Measurements from ENCODE around the gene GLIS1. TPM values are rescaled to one million over a fixed set of nuclear protein-coding genes. Genes with fewer than 3 reads are reported as not detected.

GLIS1 gene
- polyA plus RNA-seq, 3 donors, result not detected

GRCh38 chr1:53572815-53573173 is 166.2 kb downstream of the GLIS1 start:
- Histone ChIP-seq H3K36me3 (replicated peaks in 1 of 2; ENCODE audit: control insufficient read depth in 1 of 2, insufficient read depth in 2 of 2, low read length in 2 of 2) (no peaks in the 10 kb centered on the region), H3K9ac (ENCODE audit: insufficient read depth, low read length, poor library complexity, severe bottlenecking) (no peak overlapping the region), H3K4me3 (replicated peaks in 1 of 3; ENCODE audit: low read depth in 2 of 3, low read length in 3 of 3) (no peak overlapping the region), H3K4me1 (ENCODE audit: control insufficient read depth in 1 of 2, insufficient read depth in 2 of 2, low read length in 2 of 2) (no peaks in the 10 kb centered on the region), H3K4me2 (replicated peaks; ENCODE audit: extremely low read depth, low read length, poor library complexity, severe bottlenecking) (no peak overlapping the region), H3K27ac (ENCODE audit: low read depth in 1 of 2, low read length in 2 of 2) (no peak overlapping the region), H3K27me3 (ENCODE audit: control insufficient read depth in 2 of 2, insufficient read depth in 2 of 2, low read length in 2 of 2) (no peaks in the 10 kb centered on the region), H2AFZ (ENCODE audit: insufficient read depth, low read depth, low read length, poor library complexity, severe bottlenecking) (no peak overlapping the region), H3K79me2 (ENCODE audit: insufficient read depth, low read length) (no peaks in the 10 kb centered on the region), H4K20me1 (ENCODE audit: insufficient read depth, low read length) (no peaks in the 10 kb centered on the region), H3K9me3 (replicated peaks in 1 of 2; ENCODE audit: control insufficient read depth in 1 of 2, insufficient read depth in 1 of 2, low read length in 2 of 2) (no peaks in the 10 kb centered on the region)
- no peak overlapping the region for H3K27ac Mint-ChIP-seq
- intact Hi-C loops (cut with micrococcal nuclease), result no loop called here
- no peaks in the 10 kb centered on the region for H3K4me1 Mint-ChIP-seq
- H3K4me3 Mint-ChIP-seq, result no peak overlapping the region
- DNase-seq, result no peak
- peaks cover 0 to 1% (median 0%) of the 10 kb centered on the region in 3 donors for H3K27me3 Mint-ChIP-seq (ENCODE audit: low read depth in 3 of 3)
- no peaks in the 10 kb centered on the region for H3K36me3 Mint-ChIP-seq
- WGBS (ENCODE audit: insufficient coverage), result 100% methylated on average over 2 of the region's 3 CpGs
- peaks cover 0 to 1% (median 0%) of the 10 kb centered on the region in 7 donors for H3K9me3 Mint-ChIP-seq
- no peak for TF ChIP-seq CTCF (IDR thresholded peaks at IDR 0.05)

GRCh38 chr1:53572065-53572814 is 166.7 kb downstream of the GLIS1 start:
- DNase-seq, result no peak
- Histone ChIP-seq H2AFZ (ENCODE audit: insufficient read depth, low read depth, low read length, poor library complexity, severe bottlenecking) (no peak overlapping the region), H4K20me1 (ENCODE audit: insufficient read depth, low read length) (no peaks in the 10 kb centered on the region), H3K4me1 (ENCODE audit: control insufficient read depth in 1 of 2, insufficient read depth in 2 of 2, low read length in 2 of 2) (no peaks in the 10 kb centered on the region), H3K9me3 (replicated peaks in 1 of 2; ENCODE audit: control insufficient read depth in 1 of 2, insufficient read depth in 1 of 2, low read length in 2 of 2) (no peaks in the 10 kb centered on the region), H3K9ac (ENCODE audit: insufficient read depth, low read length, poor library complexity, severe bottlenecking) (no peak overlapping the region), H3K4me3 (replicated peaks in 1 of 3; ENCODE audit: low read depth in 2 of 3, low read length in 3 of 3) (no peak overlapping the region), H3K36me3 (replicated peaks in 1 of 2; ENCODE audit: control insufficient read depth in 1 of 2, insufficient read depth in 2 of 2, low read length in 2 of 2) (no peaks in the 10 kb centered on the region), H3K27ac (ENCODE audit: low read depth in 1 of 2, low read length in 2 of 2) (no peak overlapping the region), H3K4me2 (replicated peaks; ENCODE audit: extremely low read depth, low read length, poor library complexity, severe bottlenecking) (no peak overlapping the region), H3K79me2 (ENCODE audit: insufficient read depth, low read length) (no peaks in the 10 kb centered on the region), H3K27me3 (ENCODE audit: control insufficient read depth in 2 of 2, insufficient read depth in 2 of 2, low read length in 2 of 2) (no peaks in the 10 kb centered on the region)
- Mint-ChIP-seq H3K4me3 (no peak overlapping the region), H3K9me3 (peaks cover 0 to 1% (median 0%) of the 10 kb centered on the region in 7 donors), H3K4me1 (no peaks in the 10 kb centered on the region), H3K27me3 (ENCODE audit: low read depth in 3 of 3) (peaks cover 0 to 1% (median 0%) of the 10 kb centered on the region in 3 donors), H3K27ac (no peak overlapping the region), H3K36me3 (no peaks in the 10 kb centered on the region)
- no peak for TF ChIP-seq CTCF (IDR thresholded peaks at IDR 0.05)
- 93% methylated on average over 4 of the region's 4 CpGs for WGBS (ENCODE audit: insufficient coverage)
- intact Hi-C loops (cut with micrococcal nuclease), result no loop called here
